GM12878 (cell line): Measurements from ENCODE around the gene SETD4. TPM values are rescaled to one million over a fixed set of nuclear protein-coding genes. Genes with fewer than 3 reads are reported as not detected.

ENCODE experiments used
- ATAC-seq: fragments of 200-7000 bp; cut with Tn5 transposase; 3 replicates; pipeline ENCODE4 v1.9.1; 2020; ENCODE audit warnings: mild to moderate bottlenecking, moderate library complexity
- BruUV-seq: library from RNA; stranded (reverse); fragments of 400-500 nt; replicated peaks from 2 replicates; lab custom pipeline; 2021; lab: Mats Ljungman, UMichigan
- CTCF ChIA-PET: fragments of 300-600 bp; sonication (Branson Sonifier 250); formaldehyde crosslinking; extraction: SDS; loops from one replicate; lab custom pipeline; 2021; ENCODE audit warnings: inconsistent platforms; lab: Yijun Ruan, JAX
- POLR2A ChIA-PET: fragments of 350-600 bp; formaldehyde crosslinking; extraction: SDS; loops from one replicate; lab custom pipeline; 2021; ENCODE audit warnings: inconsistent platforms; lab: Charles Lee
- RAD21 ChIA-PET: fragments of 300-600 bp; sonication (Branson Sonifier 250); formaldehyde crosslinking; loops from one replicate; lab custom pipeline; 2023; ENCODE audit warnings: antibody characterized with exemption; ENCODE audit not compliant: unreplicated experiment; lab: Charles Lee
- SMC1A ChIA-PET: fragments of 300-600 bp; sonication (Branson Sonifier 250); formaldehyde crosslinking; loops from one replicate; lab custom pipeline; 2023; ENCODE audit not compliant: unreplicated experiment, uncharacterized antibody; lab: Charles Lee
- DNase-seq: peaks from one replicate; pipeline ENCODE4 v3.0.0-alpha.2; 2011; ENCODE audit warnings: low read depth, low spot score
- FAIRE-seq: peaks from 3 replicates; lab custom pipeline; 2011; peaks lifted over from hg19 to GRCh38; lab: Jason Lieb, UNC
- H2AFZ ChIP-seq: 2 replicates; pipeline ENCODE4 v1.6.0; 2011; ENCODE audit warnings: low read depth, low read length, control low read depth; ENCODE audit not compliant: control insufficient read depth
- H3K27ac ChIP-seq: 2 replicates; pipeline ENCODE4 v1.5.1; 2011; ENCODE audit warnings: control low read depth; ENCODE audit not compliant: control insufficient read depth, insufficient read depth
- H3K27me3 ChIP-seq, 2 experiments: replicated peaks in 1 of 2; 2 replicates each; pipeline versions ENCODE4 v1.6.0 to v1.6.1; 2011; ENCODE audit warnings: low read length in 1 of 2; ENCODE audit not compliant: control insufficient read depth in 2 of 2, insufficient read depth in 2 of 2
- H3K36me3 ChIP-seq, 2 experiments: 2 replicates each; pipeline ENCODE4 v1.5.1; 2011; ENCODE audit warnings: low read length in 1 of 2; ENCODE audit not compliant: control insufficient read depth in 2 of 2, insufficient read depth in 2 of 2
- H3K4me1 ChIP-seq: 2 replicates; pipeline ENCODE4 v1.6.1; 2011; ENCODE audit warnings: mild to moderate bottlenecking, low read length, moderate library complexity, mixed read lengths; ENCODE audit not compliant: control insufficient read depth, insufficient read depth
- H3K4me2 ChIP-seq: 2 replicates; pipeline ENCODE4 v1.6.0; 2011; ENCODE audit warnings: control low read depth; ENCODE audit not compliant: control insufficient read depth, insufficient read depth
- H3K4me3 ChIP-seq: fragments of 200-600 bp; sonication (generic); 2 replicates; pipeline ENCODE4 v1.5.1; 2016
- H3K79me2 ChIP-seq: 2 replicates; pipeline ENCODE4 v1.6.0; 2011; ENCODE audit warnings: low read length; ENCODE audit not compliant: control insufficient read depth, insufficient read depth
- H3K9ac ChIP-seq: 2 replicates; pipeline ENCODE4 v1.8.0; 2011; ENCODE audit warnings: low read length, control low read depth, mixed read lengths; ENCODE audit not compliant: control insufficient read depth, insufficient read depth
- H3K9me3 ChIP-seq: replicated peaks from 3 replicates; pipeline ENCODE4 v1.5.1; 2011; ENCODE audit warnings: mild to moderate bottlenecking, low read length; ENCODE audit not compliant: control insufficient read depth, insufficient read depth
- H4K20me1 ChIP-seq: 2 replicates; pipeline ENCODE4 v1.6.0; 2011; ENCODE audit not compliant: control insufficient read depth, insufficient read depth
- CHD2 ChIP-seq: IDR thresholded peaks from 2 replicates; pipeline ENCODE4 v1.6.1; 2011; ENCODE audit warnings: low read depth, low read length, improper control_type of control experiment, borderline replicate concordance
- CUX1 ChIP-seq: IDR thresholded peaks from 2 replicates; pipeline ENCODE4 v1.6.1; 2012; ENCODE audit warnings: improper control_type of control experiment, low read depth, low read length; ENCODE audit not compliant: insufficient replicate concordance
- EP300 ChIP-seq, 2 experiments: fragments of 150-350 bp in 1 of 2; IDR thresholded peaks; 2 replicates each; pipeline ENCODE4 v1.6.1; 2011 to 2012; ENCODE audit warnings: low read depth in 2 of 2, low read length in 2 of 2, borderline replicate concordance in 1 of 2, improper control_type of control experiment in 1 of 2, inconsistent platforms in 1 of 2; ENCODE audit not compliant: control insufficient read depth in 1 of 2
- FOS ChIP-seq: IDR thresholded peaks from 3 replicates; pipeline ENCODE4 v1.6.1; 2011; ENCODE audit warnings: borderline replicate concordance; ENCODE audit not compliant: insufficient read length; ENCODE audit errors: extremely low read depth
- HCFC1 ChIP-seq: fragments of 150-350 bp; IDR thresholded peaks from 2 replicates; pipeline ENCODE4 v1.6.1; 2014; ENCODE audit warnings: low read length
- MYB ChIP-seq: fragments of 150-350 bp; IDR thresholded peaks from 2 replicates; pipeline ENCODE4 v1.6.1; 2014; ENCODE audit warnings: mild to moderate bottlenecking, low read depth, low read length, borderline replicate concordance
- NR2F1 ChIP-seq: fragments of 450-650 bp; conservative IDR thresholded peaks from 2 replicates; pipeline ENCODE4 v1.6.1; 2017; ENCODE audit warnings: mild to moderate bottlenecking
- PKNOX1 ChIP-seq: fragments of 450-650 bp; IDR thresholded peaks from 2 replicates; pipeline ENCODE4 v1.6.1; 2016; ENCODE audit warnings: mild to moderate bottlenecking
- WGBS: methylation state at CpG from one replicate; pipeline ENCODE4 v1.1.6; 2016; ENCODE audit warnings: low lambda C conversion rate; ENCODE audit not compliant: insufficient replicate concordance, insufficient coverage; ENCODE audit errors: missing lambda C conversion rate; 5-methylcytosine and 5-hydroxymethylcytosine counted together
- in situ Hi-C: fragments of 300-500 bp; cut with MboI; formaldehyde crosslinking; loops from 9 replicates; pipeline ENCODE4 v1.14.3; 2018; ENCODE audit warnings: mixed read lengths
- intact Hi-C: fragments of 100-400 bp; cut with micrococcal nuclease; formaldehyde crosslinking; loops from one replicate; pipeline ENCODE4 v1.14.2; 2022; ENCODE audit not compliant: unreplicated experiment
- polyA plus RNA-seq, 11 experiments: library from polyadenylated mRNA; depleted of rRNA in 4 of 11; unstranded in 6 of 11; stranded (reverse) in 5 of 11; fragments of >200 nt; fragmentation: Nextera tagmentation in 4 of 11; fragmentation: Illumina TruSeq in 1 of 11; extraction: Ambion mirVana in 4 of 11; extraction: Trizol in 1 of 11; gene quantifications; 1 replicate in 1 of 11; 2 replicates in 10 of 11; pipeline versions ENCODE4 v1.2.1 to v1.2.3, GENCODE V29; 2011 to 2016; ENCODE audit warnings: inconsistent platforms in 2 of 11, missing spikeins in 2 of 11, low read depth in 1 of 11
- total RNA-seq, 4 experiments: library from RNA; depleted of rRNA in 3 of 4; stranded (reverse); fragments of >200 nt in 3 of 4; fragmentation: Illumina TruSeq in 1 of 4; extraction: Trizol in 1 of 4; gene quantifications; 2 replicates each; pipeline versions ENCODE4 v1.2.1 to v1.2.3, GENCODE V29; 2013 to 2021
- TF ChIP-seq, protein P1 (sequence below), 3 experiments: IDR thresholded peaks in 2 of 3; conservative IDR thresholded peaks in 1 of 3; 2 replicates each; pipeline ENCODE4 v1.5.1; 2011; ENCODE audit warnings: low read depth in 3 of 3, low read length in 3 of 3, mild to moderate bottlenecking in 3 of 3, control low read depth in 2 of 3, moderate library complexity in 2 of 3, inconsistent platforms in 1 of 3, mixed read lengths in 1 of 3; ENCODE audit not compliant: control insufficient read depth in 2 of 3, insufficient read depth in 1 of 3; ENCODE audit errors: extremely low read depth in 1 of 3
- TF ChIP-seq, protein P2 (sequence below): fragments of 450-650 bp; conservative IDR thresholded peaks from 2 replicates; pipeline ENCODE4 v1.6.1; 2017; ENCODE audit warnings: mild to moderate bottlenecking, moderate library complexity
- TF ChIP-seq, protein P3 (sequence below): fragments of 450-650 bp; IDR thresholded peaks from 2 replicates; pipeline ENCODE4 v1.6.1; 2017; ENCODE audit warnings: low read depth, mild to moderate bottlenecking, moderate library complexity

Gene SETD4
- total and polyA plus RNA-seq, 10 of the 15 experiments (the other 5 are each of a cell fraction or from before 2014, with no cell fraction given): 10.3 to 37.0 (median 18.6) TPM

DNA sequence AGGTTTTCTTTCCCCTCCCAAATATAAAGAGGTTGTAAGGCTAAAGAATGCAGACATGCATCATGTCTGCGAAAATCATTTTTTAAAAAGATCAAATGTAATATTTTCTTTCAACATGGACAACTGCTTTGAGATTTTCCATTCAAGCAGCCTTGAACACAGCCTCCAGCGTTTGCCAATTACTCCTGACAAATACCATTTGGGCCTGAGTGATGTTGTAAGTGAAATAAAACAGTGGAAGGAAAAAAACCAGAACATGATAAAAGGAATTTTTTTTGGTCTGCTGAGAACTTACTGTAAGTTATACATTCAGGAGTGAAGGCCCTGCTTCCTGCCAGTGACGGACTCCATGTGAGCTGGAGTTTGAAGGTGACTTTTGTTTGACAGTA is 37.2 kb downstream of the SETD4 start:
- ATAC-seq (no peak), FAIRE-seq (no peak), DNase-seq (no peak)
- POLR2A ChIA-PET: no interaction called here
- no TSS peak for BruUV-seq
- RAD21 ChIA-PET: no interaction called here
- 49% methylated on average over 3 of the region's 3 CpGs for WGBS
- H2AFZ ChIP-seq: no peak overlapping the region
- in situ Hi-C loops: loop anchor here (10.0 kb wide), 1 partner anchor 1278 kb away; no protein-coding TSS in a partner anchor
- CTCF ChIA-PET: no interaction called here
- no peak overlapping the region for H3K4me3 ChIP-seq
- H3K36me3 ChIP-seq: no peaks in the 10 kb centered on the region
- H4K20me1 ChIP-seq: no peaks in the 10 kb centered on the region
- H3K9me3 ChIP-seq: peaks cover 3% of the 10 kb centered on the region
- H3K79me2 ChIP-seq: no peaks in the 10 kb centered on the region
- intact Hi-C loops: loop anchor here (10.0 kb wide), 1 partner anchor 1138 kb away; no protein-coding TSS in a partner anchor
- no peak overlapping the region for H3K4me2 ChIP-seq
- H3K9ac ChIP-seq: no peak overlapping the region
- SMC1A ChIA-PET: no interaction called here
- peaks cover 17% of the 10 kb centered on the region for H3K4me1 ChIP-seq
- no peaks in the 10 kb centered on the region for H3K27me3 ChIP-seq
- no peak overlapping the region for H3K27ac ChIP-seq
- TF ChIP-seq EP300 (IDR thresholded peaks at IDR 0.05; ENCODE audit: borderline replicate concordance in 1 of 2, control insufficient read depth in 1 of 2, low read depth in 2 of 2, low read length in 2 of 2): no peak
- no peak for TF ChIP-seq HCFC1
- TF ChIP-seq CUX1: no peak
- TF ChIP-seq, protein P1, sequence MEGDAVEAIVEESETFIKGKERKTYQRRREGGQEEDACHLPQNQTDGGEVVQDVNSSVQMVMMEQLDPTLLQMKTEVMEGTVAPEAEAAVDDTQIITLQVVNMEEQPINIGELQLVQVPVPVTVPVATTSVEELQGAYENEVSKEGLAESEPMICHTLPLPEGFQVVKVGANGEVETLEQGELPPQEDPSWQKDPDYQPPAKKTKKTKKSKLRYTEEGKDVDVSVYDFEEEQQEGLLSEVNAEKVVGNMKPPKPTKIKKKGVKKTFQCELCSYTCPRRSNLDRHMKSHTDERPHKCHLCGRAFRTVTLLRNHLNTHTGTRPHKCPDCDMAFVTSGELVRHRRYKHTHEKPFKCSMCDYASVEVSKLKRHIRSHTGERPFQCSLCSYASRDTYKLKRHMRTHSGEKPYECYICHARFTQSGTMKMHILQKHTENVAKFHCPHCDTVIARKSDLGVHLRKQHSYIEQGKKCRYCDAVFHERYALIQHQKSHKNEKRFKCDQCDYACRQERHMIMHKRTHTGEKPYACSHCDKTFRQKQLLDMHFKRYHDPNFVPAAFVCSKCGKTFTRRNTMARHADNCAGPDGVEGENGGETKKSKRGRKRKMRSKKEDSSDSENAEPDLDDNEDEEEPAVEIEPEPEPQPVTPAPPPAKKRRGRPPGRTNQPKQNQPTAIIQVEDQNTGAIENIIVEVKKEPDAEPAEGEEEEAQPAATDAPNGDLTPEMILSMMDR (IDR thresholded peaks at IDR 0.05 in 2 of 3, conservative IDR thresholded peaks at IDR 0.05 in 1 of 3; ENCODE audit: control insufficient read depth in 2 of 3, extremely low read depth in 1 of 3, insufficient read depth in 1 of 3, low read depth in 3 of 3, low read length in 3 of 3): no peak
- TF ChIP-seq, protein P2, sequence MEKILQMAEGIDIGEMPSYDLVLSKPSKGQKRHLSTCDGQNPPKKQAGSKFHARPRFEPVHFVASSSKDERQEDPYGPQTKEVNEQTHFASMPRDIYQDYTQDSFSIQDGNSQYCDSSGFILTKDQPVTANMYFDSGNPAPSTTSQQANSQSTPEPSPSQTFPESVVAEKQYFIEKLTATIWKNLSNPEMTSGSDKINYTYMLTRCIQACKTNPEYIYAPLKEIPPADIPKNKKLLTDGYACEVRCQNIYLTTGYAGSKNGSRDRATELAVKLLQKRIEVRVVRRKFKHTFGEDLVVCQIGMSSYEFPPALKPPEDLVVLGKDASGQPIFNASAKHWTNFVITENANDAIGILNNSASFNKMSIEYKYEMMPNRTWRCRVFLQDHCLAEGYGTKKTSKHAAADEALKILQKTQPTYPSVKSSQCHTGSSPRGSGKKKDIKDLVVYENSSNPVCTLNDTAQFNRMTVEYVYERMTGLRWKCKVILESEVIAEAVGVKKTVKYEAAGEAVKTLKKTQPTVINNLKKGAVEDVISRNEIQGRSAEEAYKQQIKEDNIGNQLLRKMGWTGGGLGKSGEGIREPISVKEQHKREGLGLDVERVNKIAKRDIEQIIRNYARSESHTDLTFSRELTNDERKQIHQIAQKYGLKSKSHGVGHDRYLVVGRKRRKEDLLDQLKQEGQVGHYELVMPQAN: no peak
- TF ChIP-seq, protein P3, sequence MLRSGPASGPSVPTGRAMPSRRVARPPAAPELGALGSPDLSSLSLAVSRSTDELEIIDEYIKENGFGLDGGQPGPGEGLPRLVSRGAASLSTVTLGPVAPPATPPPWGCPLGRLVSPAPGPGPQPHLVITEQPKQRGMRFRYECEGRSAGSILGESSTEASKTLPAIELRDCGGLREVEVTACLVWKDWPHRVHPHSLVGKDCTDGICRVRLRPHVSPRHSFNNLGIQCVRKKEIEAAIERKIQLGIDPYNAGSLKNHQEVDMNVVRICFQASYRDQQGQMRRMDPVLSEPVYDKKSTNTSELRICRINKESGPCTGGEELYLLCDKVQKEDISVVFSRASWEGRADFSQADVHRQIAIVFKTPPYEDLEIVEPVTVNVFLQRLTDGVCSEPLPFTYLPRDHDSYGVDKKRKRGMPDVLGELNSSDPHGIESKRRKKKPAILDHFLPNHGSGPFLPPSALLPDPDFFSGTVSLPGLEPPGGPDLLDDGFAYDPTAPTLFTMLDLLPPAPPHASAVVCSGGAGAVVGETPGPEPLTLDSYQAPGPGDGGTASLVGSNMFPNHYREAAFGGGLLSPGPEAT: no peak
- TF ChIP-seq PKNOX1: no peak
- no peak for TF ChIP-seq CHD2
- no peak for TF ChIP-seq FOS
- TF ChIP-seq MYB: no peak
- no peak for TF ChIP-seq NR2F1
